ENCODE results near the gene ADGRG1.

ADGRG1 gene

GRCh38 chr16:57637020-57637419, 8.6 kb downstream of the ADGRG1 start:
- no peak for DNase-seq (ENCODE audit: low read depth)
- no peak overlapping the region for H3K4me3 ChIP-seq (ENCODE audit: low read depth, low read length)
- TF ChIP-seq, protein P1, sequence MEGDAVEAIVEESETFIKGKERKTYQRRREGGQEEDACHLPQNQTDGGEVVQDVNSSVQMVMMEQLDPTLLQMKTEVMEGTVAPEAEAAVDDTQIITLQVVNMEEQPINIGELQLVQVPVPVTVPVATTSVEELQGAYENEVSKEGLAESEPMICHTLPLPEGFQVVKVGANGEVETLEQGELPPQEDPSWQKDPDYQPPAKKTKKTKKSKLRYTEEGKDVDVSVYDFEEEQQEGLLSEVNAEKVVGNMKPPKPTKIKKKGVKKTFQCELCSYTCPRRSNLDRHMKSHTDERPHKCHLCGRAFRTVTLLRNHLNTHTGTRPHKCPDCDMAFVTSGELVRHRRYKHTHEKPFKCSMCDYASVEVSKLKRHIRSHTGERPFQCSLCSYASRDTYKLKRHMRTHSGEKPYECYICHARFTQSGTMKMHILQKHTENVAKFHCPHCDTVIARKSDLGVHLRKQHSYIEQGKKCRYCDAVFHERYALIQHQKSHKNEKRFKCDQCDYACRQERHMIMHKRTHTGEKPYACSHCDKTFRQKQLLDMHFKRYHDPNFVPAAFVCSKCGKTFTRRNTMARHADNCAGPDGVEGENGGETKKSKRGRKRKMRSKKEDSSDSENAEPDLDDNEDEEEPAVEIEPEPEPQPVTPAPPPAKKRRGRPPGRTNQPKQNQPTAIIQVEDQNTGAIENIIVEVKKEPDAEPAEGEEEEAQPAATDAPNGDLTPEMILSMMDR (IDR thresholded peaks at IDR 0.05; ENCODE audit: control insufficient read depth, extremely low read depth, insufficient read depth), result no peak

- no peak overlapping the region for H3K4me3 ChIP-seq (ENCODE audit: low read depth, low read length)
- DNase-seq (ENCODE audit: low read depth), result no peak
- TF ChIP-seq, protein P1 (IDR thresholded peaks at IDR 0.05; ENCODE audit: control insufficient read depth, extremely low read depth, insufficient read depth), result no peak
Observed at GRCh38 chr16:57637424-57637823, 9.0 kb downstream of the ADGRG1 start.

DNA sequence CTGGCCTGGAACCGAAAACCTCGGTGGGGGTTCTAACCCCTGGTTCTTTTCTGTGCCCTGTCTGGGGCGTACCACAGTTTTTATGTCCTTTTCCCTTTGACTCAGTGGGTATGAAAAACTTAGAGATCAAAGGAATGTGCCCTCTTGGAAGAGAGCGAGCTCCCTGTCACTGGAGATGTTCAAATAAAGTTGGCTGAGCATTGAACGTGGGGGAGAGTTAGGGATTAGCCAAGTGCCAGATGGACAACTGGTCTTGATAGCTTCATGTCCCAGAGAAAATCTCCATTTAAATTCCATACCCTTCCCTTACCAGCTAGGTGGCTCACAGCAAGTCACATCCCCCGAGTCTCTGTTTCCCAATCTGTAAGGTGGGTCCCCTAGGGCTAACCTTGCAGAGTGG, 9.5 kb downstream of the ADGRG1 start:
- DNase-seq (ENCODE audit: low read depth), result no peak
- TF ChIP-seq, protein P1 (IDR thresholded peaks at IDR 0.05; ENCODE audit: control insufficient read depth, extremely low read depth, insufficient read depth), result no peak
- no peak overlapping the region for H3K4me3 ChIP-seq (ENCODE audit: low read depth, low read length)

- H3K4me3 ChIP-seq (ENCODE audit: low read depth, low read length), result no peak overlapping the region
- TF ChIP-seq, protein P1 (IDR thresholded peaks at IDR 0.05; ENCODE audit: control insufficient read depth, extremely low read depth, insufficient read depth), result no peak
- DNase-seq (ENCODE audit: low read depth), result no peak
Observed at GRCh38 chr16:57638381-57638780, 10.0 kb downstream of the ADGRG1 start.

DNA sequence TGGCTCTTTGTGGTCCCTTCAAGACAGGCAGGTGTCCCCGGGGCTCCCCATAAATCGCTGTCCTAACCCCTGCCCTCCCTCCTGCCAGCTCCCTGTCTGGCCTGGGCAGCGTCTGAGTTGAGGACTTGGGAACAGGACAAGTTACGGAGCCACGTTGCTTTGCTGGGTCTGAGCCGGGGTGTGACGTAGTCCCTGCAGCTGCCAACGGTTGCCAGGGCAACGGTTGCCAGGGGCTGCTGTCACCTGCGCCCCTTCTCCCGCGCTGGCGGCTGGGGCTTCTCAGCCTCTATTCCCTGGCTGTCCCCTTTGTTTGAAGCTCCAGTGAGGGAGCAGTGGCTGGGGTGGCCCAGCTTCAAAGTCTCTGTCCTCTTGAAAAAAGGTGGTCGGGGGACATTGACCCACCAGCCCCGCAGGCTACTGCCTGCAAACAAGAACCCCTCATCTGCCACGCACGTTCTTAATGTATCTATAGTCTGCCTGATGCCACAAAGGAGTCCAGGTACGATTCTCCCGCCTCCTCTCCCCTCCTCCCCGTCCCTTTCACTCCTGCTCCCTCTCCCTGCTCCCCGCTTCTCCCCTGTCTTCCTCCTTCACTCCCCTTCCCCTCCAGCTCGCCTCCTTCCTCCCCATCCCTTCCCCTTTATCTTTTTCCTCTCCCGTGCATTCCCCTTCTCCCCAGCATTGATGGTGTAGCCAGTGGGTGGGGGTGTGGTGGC, 10.9 kb downstream of the ADGRG1 start:
- DNase-seq (ENCODE audit: low read depth), result no peak
- no peak overlapping the region for H3K4me3 ChIP-seq (ENCODE audit: low read depth, low read length)

DNA sequence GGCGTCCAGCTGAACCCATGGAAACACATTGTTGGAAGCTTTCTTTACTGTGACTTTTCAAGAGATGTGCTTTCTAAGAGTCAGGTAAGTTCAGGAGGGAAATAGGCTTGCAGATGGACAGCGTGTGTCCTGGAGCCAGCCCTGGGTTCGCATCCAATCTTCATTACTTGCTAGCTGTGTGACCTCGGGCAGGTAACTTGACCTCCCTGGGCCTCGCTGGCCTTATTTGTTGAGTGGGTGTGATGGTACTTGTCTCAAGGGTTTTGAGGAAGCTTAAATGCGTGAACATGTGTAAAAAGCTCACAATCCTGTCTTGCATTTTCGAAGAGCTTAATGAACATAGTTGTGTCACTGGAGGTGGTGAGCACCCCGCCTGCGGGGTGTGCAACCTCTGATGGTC, 11.8 kb downstream of the ADGRG1 start:
- no peak for DNase-seq (ENCODE audit: low read depth)
- no peak overlapping the region for H3K4me3 ChIP-seq (ENCODE audit: low read depth, low read length)
- TF ChIP-seq, protein P1 (IDR thresholded peaks at IDR 0.05; ENCODE audit: control insufficient read depth, extremely low read depth, insufficient read depth), result no peak

More for the DNA sequence above, 10.9 kb downstream of the ADGRG1 start:
- TF ChIP-seq, protein P1 (IDR thresholded peaks at IDR 0.05; ENCODE audit: control insufficient read depth, extremely low read depth, insufficient read depth), result no peak

DNA sequence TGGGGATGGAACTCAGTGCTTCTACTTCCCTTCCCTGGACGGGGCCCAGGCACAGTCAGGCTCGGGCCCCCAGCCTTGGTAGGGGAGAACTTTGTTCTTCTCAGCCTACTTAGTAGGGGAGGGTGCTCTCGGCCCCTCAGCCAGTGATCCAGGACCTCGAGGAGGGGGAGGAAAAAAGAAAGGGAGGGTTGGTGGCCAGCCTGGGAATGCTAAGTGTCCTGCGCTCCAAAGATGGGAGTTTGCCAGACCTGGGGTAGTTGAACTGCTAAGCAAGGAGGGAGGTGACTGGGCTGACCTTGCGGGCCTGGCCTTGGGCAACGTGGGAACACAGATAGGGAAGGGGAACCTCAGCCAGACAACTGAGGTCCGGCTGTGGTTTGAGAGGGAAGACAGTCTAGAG, 12.2 kb downstream of the ADGRG1 start:
- no peak overlapping the region for H3K4me3 ChIP-seq (ENCODE audit: low read depth, low read length)
- no peak for DNase-seq (ENCODE audit: low read depth)
- TF ChIP-seq, protein P1 (IDR thresholded peaks at IDR 0.05; ENCODE audit: control insufficient read depth, extremely low read depth, insufficient read depth), result no peak

Measured in LNCaP clone FGC (cell line).